Measurements from ENCODE around the gene INSR. TPM values are rescaled to one million over a fixed set of nuclear protein-coding genes. Genes with fewer than 3 reads are reported as not detected.
"Not testable (repeated sequence)": the region's sequence is repeated elsewhere in the genome, so short reads cannot be mapped to it uniquely, and the experiment has no call there.

INSR gene
- total and polyA plus RNA-seq, 10 of the 15 experiments (the other 5 are each of a cell fraction or from before 2014, with no cell fraction given), result 4.2 to 34.9 (median 13.6) TPM

DNA sequence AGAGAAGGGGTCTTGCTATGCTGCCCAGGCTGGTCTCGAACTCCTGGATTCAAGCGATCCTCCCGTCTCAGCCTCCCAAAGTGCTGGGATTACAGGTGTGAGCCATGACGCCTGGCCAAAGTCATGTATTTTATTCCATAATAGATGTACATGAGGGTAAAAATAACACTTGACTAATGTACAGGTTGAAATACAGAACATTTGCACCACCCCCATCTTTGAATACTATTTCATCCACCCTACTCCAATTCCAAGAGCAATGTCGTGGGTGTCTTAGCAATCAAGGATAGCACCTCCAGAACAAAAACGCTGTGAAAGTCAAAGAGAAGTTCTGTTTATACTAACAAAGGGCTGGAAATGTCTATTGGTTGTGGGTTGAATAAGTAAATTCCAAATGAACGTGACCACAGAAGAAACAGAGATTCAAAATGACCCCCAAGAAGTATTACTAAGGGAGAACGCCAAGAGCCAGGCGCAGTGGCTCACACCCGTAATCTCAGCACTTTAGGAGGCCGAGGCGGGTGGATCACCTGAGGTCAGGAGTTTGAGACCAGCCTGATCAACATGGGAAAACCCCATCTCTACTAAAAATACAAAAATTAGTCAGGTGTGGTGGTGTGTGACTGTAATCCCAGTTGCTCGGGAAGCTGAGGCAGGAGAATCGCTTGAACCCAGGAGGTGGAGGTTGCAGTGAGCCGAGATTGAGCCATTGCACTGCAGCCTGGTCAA is 84.5 kb downstream of the INSR start (continued):
- TF ChIP-seq, protein P1, sequence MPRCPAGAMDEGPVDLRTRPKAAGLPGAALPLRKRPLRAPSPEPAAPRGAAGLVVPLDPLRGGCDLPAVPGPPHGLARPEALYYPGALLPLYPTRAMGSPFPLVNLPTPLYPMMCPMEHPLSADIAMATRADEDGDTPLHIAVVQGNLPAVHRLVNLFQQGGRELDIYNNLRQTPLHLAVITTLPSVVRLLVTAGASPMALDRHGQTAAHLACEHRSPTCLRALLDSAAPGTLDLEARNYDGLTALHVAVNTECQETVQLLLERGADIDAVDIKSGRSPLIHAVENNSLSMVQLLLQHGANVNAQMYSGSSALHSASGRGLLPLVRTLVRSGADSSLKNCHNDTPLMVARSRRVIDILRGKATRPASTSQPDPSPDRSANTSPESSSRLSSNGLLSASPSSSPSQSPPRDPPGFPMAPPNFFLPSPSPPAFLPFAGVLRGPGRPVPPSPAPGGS (IDR thresholded peaks at IDR 0.05; ENCODE audit: borderline replicate concordance, insufficient read depth, low read depth, low read length, poor library complexity, severe bottlenecking), result peak; percentile 32
- TF ChIP-seq, protein P2, sequence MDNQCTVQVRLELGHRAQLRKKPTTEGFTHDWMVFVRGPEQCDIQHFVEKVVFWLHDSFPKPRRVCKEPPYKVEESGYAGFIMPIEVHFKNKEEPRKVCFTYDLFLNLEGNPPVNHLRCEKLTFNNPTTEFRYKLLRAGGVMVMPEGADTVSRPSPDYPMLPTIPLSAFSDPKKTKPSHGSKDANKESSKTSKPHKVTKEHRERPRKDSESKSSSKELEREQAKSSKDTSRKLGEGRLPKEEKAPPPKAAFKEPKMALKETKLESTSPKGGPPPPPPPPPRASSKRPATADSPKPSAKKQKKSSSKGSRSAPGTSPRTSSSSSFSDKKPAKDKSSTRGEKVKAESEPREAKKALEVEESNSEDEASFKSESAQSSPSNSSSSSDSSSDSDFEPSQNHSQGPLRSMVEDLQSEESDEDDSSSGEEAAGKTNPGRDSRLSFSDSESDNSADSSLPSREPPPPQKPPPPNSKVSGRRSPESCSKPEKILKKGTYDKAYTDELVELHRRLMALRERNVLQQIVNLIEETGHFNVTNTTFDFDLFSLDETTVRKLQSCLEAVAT (IDR thresholded peaks at IDR 0.05), result peak; percentile 19; the same call in 1 of the 2 replicates
- TF ChIP-seq NFIC (IDR thresholded peaks at IDR 0.05; ENCODE audit: low read depth, low read length), result peak; percentile 38; the same call in 1 of the 2 replicates
- TF ChIP-seq ZNF217 (IDR thresholded peaks at IDR 0.05), result 0 out of 2 replicates have a peak, but pooled peaks have one; percentile 33

DNA sequence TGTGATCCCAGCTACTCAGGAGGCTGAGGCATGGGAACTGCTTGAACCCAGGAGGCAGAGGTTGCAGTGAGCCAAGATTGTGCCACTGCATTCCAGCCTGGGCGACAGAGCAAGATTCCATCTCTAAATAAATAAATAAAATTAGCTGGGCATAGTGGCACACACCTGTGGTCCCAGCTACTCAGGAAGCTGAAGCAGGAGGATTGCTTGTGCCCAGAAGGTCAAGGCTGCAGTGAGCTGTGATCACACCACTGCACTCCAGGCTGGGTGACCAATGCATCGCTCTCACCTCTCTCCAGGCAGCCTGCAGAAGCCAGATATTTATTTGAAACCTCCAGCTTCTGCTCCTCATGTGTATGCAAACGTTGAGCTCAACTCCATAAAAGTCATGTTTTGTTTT is 85.2 kb downstream of the INSR start:
- peaks cover 48% of the 10 kb centered on the region for H3K79me2 ChIP-seq (ENCODE audit: control insufficient read depth, insufficient read depth, low read length)
- BruUV-seq (replicated peaks); ATAC-seq; H3K36me3 ChIP-seq (ENCODE audit: control insufficient read depth in 2 of 2, insufficient read depth in 2 of 2, low read length in 1 of 2); H2AFZ ChIP-seq (ENCODE audit: control insufficient read depth, low read depth, low read length); FAIRE-seq; in situ Hi-C loops (cut with MboI); intact Hi-C loops (cut with micrococcal nuclease; ENCODE audit: unreplicated experiment); H3K9ac ChIP-seq (ENCODE audit: control insufficient read depth, insufficient read depth, low read length); H3K4me3 ChIP-seq; DNase-seq (ENCODE audit: low read depth, low spot score); H3K4me2 ChIP-seq (ENCODE audit: control insufficient read depth, insufficient read depth); H3K27me3 ChIP-seq (replicated peaks in 1 of 2; ENCODE audit: control insufficient read depth in 2 of 2, insufficient read depth in 2 of 2, low read length in 1 of 2); H3K9me3 ChIP-seq (replicated peaks; ENCODE audit: control insufficient read depth, insufficient read depth, low read length); H4K20me1 ChIP-seq (ENCODE audit: control insufficient read depth, insufficient read depth): not testable (repeated sequence)
- H3K4me1 ChIP-seq (ENCODE audit: control insufficient read depth, insufficient read depth, low read length), result peaks cover 36% of the 10 kb centered on the region
- POLR2A ChIA-PET, result interaction anchor here (0.6 to 1.7 kb wide), 4 partner anchors 8 to 85 kb away, joined by 5 to 12 read pairs (median 8); no protein-coding TSS in a partner anchor
- peak overlapping the region; percentile 65; the same call in 1 of the 2 replicates for H3K27ac ChIP-seq (ENCODE audit: control insufficient read depth, insufficient read depth)
- SMC1A ChIA-PET (ENCODE audit: uncharacterized antibody, unreplicated experiment), result interaction anchor here (0.7 to 2.5 kb wide), 8 partner anchors 8 to 282 kb away, joined by 3 to 10 read pairs (median 4); no protein-coding TSS in a partner anchor
- WGBS (ENCODE audit: insufficient coverage, insufficient replicate concordance, low lambda C conversion rate, missing lambda C conversion rate), result 83% methylated on average over 3 of the region's 3 CpGs
- CTCF ChIA-PET, result interaction anchor here (0.8 to 1.5 kb wide), 6 partner anchors 8 to 118 kb away, joined by 3 to 6 read pairs (median 3); no protein-coding TSS in a partner anchor
- RAD21 ChIA-PET (ENCODE audit: unreplicated experiment), result interaction anchor here (0.6 to 1.5 kb wide), 9 partner anchors 8 to 136 kb away, joined by 3 to 9 read pairs (median 3); no protein-coding TSS in a partner anchor

Measured in GM12878 (cell line).